Measurements from ENCODE around the gene SDCCAG8.

The SDCCAG8 gene

DNA sequence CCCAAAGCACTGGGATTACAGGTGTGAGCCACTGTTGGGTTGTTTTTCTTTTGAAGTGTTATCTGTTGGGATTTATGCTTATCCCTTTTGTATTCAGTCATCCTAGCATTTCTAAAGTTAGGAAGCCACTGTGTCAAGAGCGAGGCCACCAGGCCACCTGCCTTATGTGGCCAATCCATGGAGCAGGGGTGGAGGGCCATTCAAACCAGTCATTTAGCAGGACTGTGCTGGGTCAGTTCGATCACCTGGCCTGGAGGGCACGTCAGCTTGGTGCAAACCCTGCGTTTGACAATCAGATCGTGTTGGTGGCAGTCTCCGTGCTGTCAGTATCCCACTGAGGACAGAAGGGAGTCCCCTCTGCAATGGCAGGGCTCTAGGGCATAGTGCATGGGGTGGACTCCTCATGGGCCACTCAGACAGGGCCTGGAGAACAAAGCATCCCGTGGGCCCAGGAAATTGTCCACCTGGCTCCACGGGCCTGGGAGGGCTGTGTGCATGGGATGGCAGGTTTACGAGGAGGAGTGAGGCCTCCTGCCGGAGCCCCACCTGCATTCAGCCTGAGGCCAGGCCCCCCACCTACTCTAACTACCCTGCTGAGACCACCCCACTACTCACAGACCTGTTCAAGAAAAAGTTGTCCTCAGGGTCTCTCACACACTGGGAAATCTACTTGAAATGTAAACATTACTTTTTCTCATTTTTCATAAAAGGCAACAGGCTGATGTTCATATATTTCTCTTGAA, 242.3 kb downstream of the SDCCAG8 start:
- DNase-seq (ENCODE audit: low read depth), result no peak
- TF ChIP-seq CTCF (IDR thresholded peaks at IDR 0.05; ENCODE audit: control insufficient read depth, insufficient read depth, low read depth, low read length, missing control alignments), result no peak
- no peak overlapping the region for H3K4me3 ChIP-seq (ENCODE audit: control insufficient read depth, low read depth, low read length)

DNA sequence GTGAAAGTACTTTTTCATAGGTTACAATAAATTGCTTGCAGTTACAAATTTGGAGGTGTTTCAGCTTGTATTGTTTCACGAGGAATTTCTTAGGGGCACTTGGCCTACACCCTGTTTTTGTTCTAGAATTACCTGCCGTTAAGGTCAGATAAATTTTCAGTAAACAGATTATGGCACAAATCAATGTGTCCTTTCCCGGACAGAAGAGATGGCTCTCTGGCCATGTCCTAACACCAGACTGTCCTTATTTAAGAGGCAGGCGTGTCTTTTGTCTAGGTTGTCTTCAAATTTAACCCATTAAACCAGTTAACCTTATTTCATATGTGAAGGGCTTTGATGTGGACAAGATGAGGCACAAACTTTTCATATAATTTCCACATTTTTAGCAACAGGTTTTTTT, 243.4 kb downstream of the SDCCAG8 start:
- no peak for TF ChIP-seq CTCF (IDR thresholded peaks at IDR 0.05; ENCODE audit: control insufficient read depth, insufficient read depth, low read depth, low read length, missing control alignments)
- no peak overlapping the region for H3K4me3 ChIP-seq (ENCODE audit: control insufficient read depth, low read depth, low read length)
- no peak for DNase-seq (ENCODE audit: low read depth)

DNA sequence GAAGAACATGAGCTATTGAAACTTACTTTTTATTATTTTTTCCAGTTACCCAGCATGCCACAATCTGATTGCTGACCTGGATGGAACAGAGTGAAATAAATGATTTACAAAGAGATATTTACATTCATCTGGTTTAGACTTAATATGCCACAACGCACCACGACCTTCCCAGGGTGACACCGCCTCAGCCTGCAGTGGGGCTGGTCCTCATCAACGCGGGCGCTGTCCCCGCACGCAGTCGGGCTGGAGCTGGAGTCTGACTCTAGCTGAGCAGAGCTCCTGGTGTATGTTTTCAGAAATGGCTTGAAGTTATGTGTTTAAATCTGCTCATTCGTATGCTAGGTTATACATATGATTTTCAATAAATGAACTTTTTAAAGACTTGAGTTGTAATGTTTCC, 243.9 kb downstream of the SDCCAG8 start:
- H3K4me3 ChIP-seq (ENCODE audit: control insufficient read depth, low read depth, low read length), result no peak overlapping the region
- DNase-seq (ENCODE audit: low read depth), result no peak
- no peak for TF ChIP-seq CTCF (IDR thresholded peaks at IDR 0.05; ENCODE audit: control insufficient read depth, insufficient read depth, low read depth, low read length, missing control alignments)

- TF ChIP-seq CTCF (IDR thresholded peaks at IDR 0.05; ENCODE audit: control insufficient read depth, insufficient read depth, low read depth, low read length, missing control alignments), result no peak
- no peak for DNase-seq (ENCODE audit: low read depth)
- no peak overlapping the region for H3K4me3 ChIP-seq (ENCODE audit: control insufficient read depth, low read depth, low read length)
Measured at GRCh38 chr1:243500512-243500911, 244.7 kb downstream of the SDCCAG8 start.

- no peak overlapping the region for H3K4me3 ChIP-seq (ENCODE audit: control insufficient read depth, low read depth, low read length)
- TF ChIP-seq CTCF (IDR thresholded peaks at IDR 0.05; ENCODE audit: control insufficient read depth, insufficient read depth, low read depth, low read length, missing control alignments), result no peak
- DNase-seq (ENCODE audit: low read depth), result no peak
Measured at GRCh38 chr1:243501002-243501401, 245.2 kb downstream of the SDCCAG8 start.

DNA sequence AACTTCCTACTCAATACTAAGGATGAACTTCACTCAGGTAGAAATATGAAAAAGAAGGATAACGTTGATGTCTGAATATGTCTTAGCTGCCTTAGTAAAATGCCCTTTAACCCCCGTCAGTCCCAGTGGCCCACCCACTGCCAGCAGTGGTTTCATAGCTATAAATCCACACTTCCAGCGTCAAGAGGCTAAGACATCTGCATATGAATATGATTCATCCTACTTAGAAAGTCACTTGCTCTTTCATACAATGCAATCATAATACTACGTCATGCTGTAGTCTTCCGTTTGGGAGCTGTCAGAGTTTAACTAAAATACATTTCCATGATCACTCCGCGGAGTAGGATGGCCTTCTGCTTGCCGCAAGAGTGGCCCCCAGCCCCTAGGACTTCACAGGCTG, 247.3 kb downstream of the SDCCAG8 start:
- DNase-seq (ENCODE audit: low read depth), result no peak
- no peak overlapping the region for H3K4me3 ChIP-seq (ENCODE audit: control insufficient read depth, low read depth, low read length)
- no peak for TF ChIP-seq CTCF (IDR thresholded peaks at IDR 0.05; ENCODE audit: control insufficient read depth, insufficient read depth, low read depth, low read length, missing control alignments)
